HL-60 (cell line): ENCODE measurements around the gene METTL18.

ENCODE experiments used
- CTCF ChIP-seq: IDR thresholded peaks from one replicate; pipeline ENCODE4 v1.5.1; 2011; ENCODE audit warnings: low read length, control low read depth, inconsistent platforms; ENCODE audit not compliant: insufficient read depth
- GABPA ChIP-seq: IDR thresholded peaks from 2 replicates; pipeline ENCODE4 v1.6.1; 2012; ENCODE audit warnings: low read depth

- no peak for TF ChIP-seq CTCF
- TF ChIP-seq GABPA, result no peak
These were observed 26.5 kb downstream of the METTL18 start for GRCh38 chr1:169768161-169768560.
